Measurements from ENCODE around the gene TSPO2.

- TF ChIP-seq CTCF (conservative IDR thresholded peaks at IDR 0.05 in 1 of 2, IDR thresholded peaks at IDR 0.05 in 1 of 2; ENCODE audit: low read depth in 1 of 2, low read length in 2 of 2) (no peak), EZH2 (IDR thresholded peaks at IDR 0.05; ENCODE audit: low read length, missing control alignments) (no peak)
Measured at GRCh38 chr6:41037107-41037900, 5.0 kb upstream of the TSPO2 start.
